ENCODE data around the gene IGF2BP2.
"Not testable (repeated sequence)": the region's sequence is repeated elsewhere in the genome, so short reads cannot be mapped to it uniquely, and the experiment has no call there.

IGF2BP2 gene

DNA sequence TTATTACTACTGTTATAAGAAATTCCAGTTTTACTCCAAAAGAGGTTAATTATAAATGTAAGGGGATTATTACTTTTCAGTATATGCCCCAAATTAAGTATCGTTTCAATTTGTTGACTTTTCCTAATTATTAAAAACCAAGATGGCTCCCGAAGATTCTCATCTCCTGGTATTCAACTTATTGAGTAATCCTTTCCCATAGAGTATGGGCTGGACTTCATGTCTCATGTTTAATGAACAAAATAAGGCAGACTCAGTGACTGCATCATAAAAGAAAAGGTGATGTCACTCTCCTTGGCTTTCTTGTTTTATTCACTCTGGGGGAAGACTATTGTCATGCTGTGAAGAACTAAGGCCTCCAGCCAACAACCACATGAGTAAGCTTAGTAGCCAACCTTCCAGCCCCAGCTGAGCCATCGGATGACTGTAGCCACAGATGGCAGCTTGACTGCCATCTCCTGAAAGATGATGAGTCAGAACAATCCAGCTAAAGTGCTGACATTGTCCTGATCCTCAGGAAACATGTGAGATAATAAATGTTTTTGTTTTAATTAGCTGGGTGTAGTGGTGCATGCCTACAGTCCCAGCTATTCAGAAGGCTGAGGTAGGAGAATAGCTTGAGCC lies 17.3 kb downstream of the IGF2BP2 start:
- Histone ChIP-seq H3F3A (ENCODE audit: insufficient read depth, low read length) (no peaks in the 10 kb centered on the region), H3K79me2 (ENCODE audit: low read length) (0 out of 2 replicates have a peak, but pooled peaks cover 5% of the 10 kb centered on the region), H3K4me3 (ENCODE audit: low read length) (no peak overlapping the region), H3K9me2 (replicated peaks; ENCODE audit: insufficient read depth, low read length) (no peaks in the 10 kb centered on the region), H3K27ac (ENCODE audit: low read length) (no peak overlapping the region), H3K36me3 (replicated peaks; ENCODE audit: insufficient read depth, low read length) (no peaks in the 10 kb centered on the region), H2AFZ (ENCODE audit: low read length) (no peak overlapping the region), H3K4me2 (ENCODE audit: low read depth, low read length) (no peak overlapping the region), H3K4me1 (ENCODE audit: low read length) (no peaks in the 10 kb centered on the region), H3K9me3 (replicated peaks; ENCODE audit: insufficient read depth, low read length) (no peaks in the 10 kb centered on the region), H3K27me3 (replicated peaks; ENCODE audit: insufficient read depth, low read length) (no peaks in the 10 kb centered on the region), H4K20me1 (ENCODE audit: insufficient read depth, low read length) (no peaks in the 10 kb centered on the region), H3K9ac (ENCODE audit: low read length) (no peak overlapping the region)
- DNase-seq: no peak
- TF ChIP-seq EZH2phosphoT487 (IDR thresholded peaks at IDR 0.05; ENCODE audit: low read length) (no peak), EZH2 (optimal IDR thresholded peaks at IDR 0.05; ENCODE audit: low read depth, low read length) (no peak), CTCF (IDR thresholded peaks at IDR 0.05; ENCODE audit: low read length) (no peak)

- not testable (repeated sequence) for H3K27me3 ChIP-seq (replicated peaks; ENCODE audit: insufficient read depth, low read length); H3K9ac ChIP-seq (ENCODE audit: low read length); H3K36me3 ChIP-seq (replicated peaks; ENCODE audit: insufficient read depth, low read length); H3K9me2 ChIP-seq (replicated peaks; ENCODE audit: insufficient read depth, low read length); H4K20me1 ChIP-seq (ENCODE audit: insufficient read depth, low read length); H3K27ac ChIP-seq (ENCODE audit: low read length); H3K4me1 ChIP-seq (ENCODE audit: low read length); H3K4me3 ChIP-seq (ENCODE audit: low read length); DNase-seq; H3K4me2 ChIP-seq (ENCODE audit: low read depth, low read length); H2AFZ ChIP-seq (ENCODE audit: low read length); H3K9me3 ChIP-seq (replicated peaks; ENCODE audit: insufficient read depth, low read length); H3F3A ChIP-seq (ENCODE audit: insufficient read depth, low read length)
- H3K79me2 ChIP-seq (ENCODE audit: low read length): peaks cover 11% of the 10 kb centered on the region; the same call in 1 of the 2 replicates
These were observed 26.1 kb downstream of the IGF2BP2 start for GRCh38 chr3:185798831-185799110.

DNA sequence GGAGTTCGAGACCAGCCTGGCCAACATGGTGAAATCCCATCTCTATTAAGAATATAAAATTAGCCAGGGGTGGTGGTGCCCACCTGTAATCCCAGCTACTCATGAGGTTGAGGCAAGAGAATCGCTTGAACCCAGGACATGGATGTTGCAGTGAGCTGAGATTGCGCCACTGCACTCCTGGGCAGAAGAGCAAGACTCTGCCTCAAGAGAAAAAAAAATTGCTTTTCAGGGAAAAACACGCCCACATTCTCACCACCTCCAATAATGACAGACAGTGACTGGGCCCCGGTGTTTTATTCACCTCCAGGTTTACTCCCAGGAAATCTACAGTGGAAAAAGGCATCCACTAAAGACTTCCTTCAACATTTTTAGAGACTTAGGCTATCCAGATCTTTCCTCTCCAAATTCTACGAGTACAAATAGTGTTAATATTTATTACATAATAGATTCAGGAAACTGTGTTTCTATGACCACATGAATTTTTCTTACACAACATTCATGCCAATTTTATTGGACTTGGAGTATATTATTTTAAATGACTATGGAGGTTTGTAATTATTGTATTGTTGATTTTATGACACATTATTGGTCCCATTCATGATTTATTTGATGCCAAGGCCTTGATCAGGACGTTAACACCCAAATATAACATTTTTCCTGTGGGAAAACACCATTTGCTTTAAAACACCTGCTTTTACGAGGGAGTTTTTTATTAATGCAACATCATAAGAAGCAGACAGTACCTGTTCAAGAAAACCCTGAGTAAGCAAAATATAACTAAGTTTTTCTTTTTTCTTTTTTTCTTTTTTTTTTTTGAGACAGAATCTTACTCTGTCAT lies 26.6 kb downstream of the IGF2BP2 start:
- H2AFZ ChIP-seq (ENCODE audit: low read length): no peak overlapping the region
- no peaks in the 10 kb centered on the region for H3K9me3 ChIP-seq (replicated peaks; ENCODE audit: insufficient read depth, low read length)
- no peak overlapping the region for H3K4me3 ChIP-seq (ENCODE audit: low read length)
- H3K9ac ChIP-seq (ENCODE audit: low read length): no peak overlapping the region
- no peak overlapping the region for H3K4me2 ChIP-seq (ENCODE audit: low read depth, low read length)
- H3K27me3 ChIP-seq (replicated peaks; ENCODE audit: insufficient read depth, low read length): no peaks in the 10 kb centered on the region
- H3K27ac ChIP-seq (ENCODE audit: low read length): no peak overlapping the region
- no peak for DNase-seq
- peaks cover 16% of the 10 kb centered on the region for H3K79me2 ChIP-seq (ENCODE audit: low read length)
- H3K9me2 ChIP-seq (replicated peaks; ENCODE audit: insufficient read depth, low read length): no peaks in the 10 kb centered on the region
- TF ChIP-seq CTCF (IDR thresholded peaks at IDR 0.05; ENCODE audit: low read length) (no peak), EZH2 (optimal IDR thresholded peaks at IDR 0.05; ENCODE audit: low read depth, low read length) (no peak), EZH2phosphoT487 (IDR thresholded peaks at IDR 0.05; ENCODE audit: low read length) (no peak)
- no peaks in the 10 kb centered on the region for H4K20me1 ChIP-seq (ENCODE audit: insufficient read depth, low read length)
- no peaks in the 10 kb centered on the region for H3K36me3 ChIP-seq (replicated peaks; ENCODE audit: insufficient read depth, low read length)
- H3K4me1 ChIP-seq (ENCODE audit: low read length): peaks cover 7% of the 10 kb centered on the region
- peaks cover 4% of the 10 kb centered on the region; the same call in 1 of the 2 replicates for H3F3A ChIP-seq (ENCODE audit: insufficient read depth, low read length)

All from MM.1S (cell line).